Measurements from ENCODE around the gene FNDC11.

FNDC11 gene

DNA sequence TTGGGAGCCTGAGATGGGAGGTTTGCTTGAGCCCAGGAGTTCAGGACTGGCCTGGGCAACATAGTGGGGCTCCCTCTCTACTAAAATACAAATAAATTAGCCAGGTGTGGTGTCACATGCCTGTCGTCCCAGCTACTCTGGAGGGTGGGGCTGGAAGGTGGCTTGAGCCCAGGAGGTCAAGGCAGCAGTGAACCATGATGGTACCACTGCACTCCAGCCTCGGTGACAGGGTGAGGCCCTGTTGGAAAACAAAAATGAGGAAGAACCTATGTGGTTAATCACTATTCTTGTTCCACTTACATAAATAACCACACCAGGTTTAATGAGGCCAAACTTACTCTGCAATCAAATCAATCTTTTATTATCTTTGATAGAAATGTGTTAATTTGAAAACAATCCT lies 28.0 kb upstream of the FNDC11 start:
- no peak for DNase-seq

DNA sequence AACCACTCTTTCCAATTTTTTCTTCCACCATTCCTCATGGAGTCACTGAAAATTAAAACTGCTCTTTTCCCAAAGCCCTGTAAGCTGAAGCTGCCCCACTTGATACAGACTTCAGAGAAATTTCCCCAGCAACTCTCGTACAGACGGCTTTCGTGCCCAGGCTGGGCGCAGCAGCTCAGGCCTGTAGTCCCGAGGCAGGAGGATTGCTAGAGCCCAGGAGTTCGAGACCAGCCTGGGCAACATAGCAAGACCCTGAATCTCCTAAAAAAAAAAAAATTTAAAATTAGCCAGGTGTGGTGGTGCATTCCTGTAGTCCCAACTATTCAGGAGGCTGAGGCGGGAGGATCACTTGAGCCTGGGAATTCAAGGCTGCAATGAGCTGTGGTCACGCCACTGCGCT lies 26.8 kb upstream of the FNDC11 start:
- DNase-seq = no peak

DNA sequence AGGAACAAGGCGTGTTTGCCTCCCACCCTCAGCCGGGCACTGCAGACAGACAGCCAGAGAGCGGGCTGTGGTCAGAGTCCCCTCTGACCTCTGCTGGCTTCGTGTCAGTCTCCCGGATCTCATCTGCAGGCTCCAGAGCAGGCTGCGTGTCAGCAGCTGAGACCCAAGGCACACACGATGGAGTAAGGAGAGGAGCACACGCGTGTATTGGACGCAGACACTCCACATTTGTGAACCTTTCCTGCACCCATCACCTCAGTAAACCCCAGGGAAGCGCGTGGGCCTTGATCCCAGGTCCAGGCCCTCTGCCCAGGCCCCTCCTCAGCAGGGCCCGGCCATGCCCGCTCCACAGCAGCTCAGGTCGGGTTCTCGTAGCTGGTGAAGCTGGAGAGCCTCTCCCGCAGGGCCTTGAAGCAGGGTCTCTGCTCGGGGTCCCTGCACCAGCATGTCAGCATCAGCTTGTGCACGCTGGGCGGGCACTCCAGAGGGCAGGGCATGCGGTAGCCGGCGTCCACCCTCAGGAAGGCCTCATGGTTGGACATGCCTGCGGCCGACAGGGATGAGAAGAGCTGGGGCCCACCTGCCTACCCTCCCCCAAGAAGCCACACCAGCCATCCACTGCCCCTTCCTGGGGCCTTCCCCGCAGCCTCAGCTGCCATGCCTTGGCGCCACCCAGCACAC lies 24.6 kb upstream of the FNDC11 start:
- DNase-seq = no peak

DNA sequence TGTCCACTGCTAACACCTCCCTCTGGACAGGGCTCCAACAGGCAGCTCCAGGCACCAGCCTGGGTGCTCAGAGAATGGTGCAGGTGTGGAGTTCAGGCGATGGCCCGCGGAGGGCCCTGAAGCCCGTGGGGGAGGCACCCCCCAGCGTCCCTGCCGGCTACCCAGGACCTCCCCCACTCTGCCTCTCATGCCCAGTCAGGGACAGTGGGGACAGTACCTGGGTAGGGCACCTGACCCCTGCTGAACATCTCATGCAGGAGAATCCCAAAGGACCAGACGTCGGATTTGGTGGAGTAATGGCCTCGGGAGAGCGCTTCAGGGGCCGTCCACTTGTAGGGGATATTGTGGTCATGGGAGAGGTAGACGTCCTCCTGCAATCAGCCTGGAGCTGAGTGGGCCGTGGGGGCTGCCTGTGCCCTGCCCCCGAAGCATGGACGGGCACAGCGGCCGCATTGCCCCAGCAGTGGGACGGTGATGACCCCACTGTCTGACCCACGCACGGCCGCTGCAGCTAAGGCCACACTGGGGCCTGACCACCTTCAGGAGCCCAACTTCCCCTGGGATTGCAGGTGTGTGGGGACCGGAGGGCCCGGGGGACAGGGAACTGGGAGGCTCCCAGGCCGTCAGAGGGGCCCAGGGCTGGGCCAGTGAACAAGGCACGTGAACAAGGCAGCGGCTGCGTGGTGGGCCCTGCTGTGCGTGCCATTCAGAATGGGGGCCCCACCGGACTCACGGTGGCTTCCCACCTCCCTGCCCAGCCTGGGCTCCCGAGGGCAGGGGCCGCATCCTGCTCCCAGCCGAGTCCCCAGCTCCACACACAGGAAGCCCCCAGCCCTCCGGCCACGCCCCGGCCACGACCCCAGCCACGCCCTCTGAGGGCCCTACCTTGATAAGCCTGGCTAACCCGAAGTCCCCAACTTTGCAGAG lies 23.8 kb upstream of the FNDC11 start:
- no peak for DNase-seq

DNA sequence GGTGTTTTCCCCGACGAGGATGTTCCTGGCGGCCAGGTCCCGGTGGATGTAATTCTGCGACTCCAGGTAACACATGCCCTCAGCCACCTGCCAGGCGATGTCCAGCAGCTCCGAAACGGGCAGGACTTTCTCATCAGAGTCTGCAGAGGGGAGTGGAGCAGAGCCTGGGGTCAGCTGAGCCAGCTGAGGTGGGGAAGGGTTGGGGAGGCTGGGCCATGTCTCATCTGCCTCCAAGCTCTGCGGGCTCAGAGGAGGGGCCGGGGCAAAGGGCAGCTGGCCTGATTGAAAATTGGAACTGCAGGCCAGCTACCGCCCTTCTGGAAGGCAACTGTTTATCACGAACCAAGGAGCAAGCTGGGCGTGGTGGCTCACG lies 23.2 kb upstream of the FNDC11 start:
- DNase-seq = no peak

GRCh38 chr20:63531686-63532448 lies 22.1 kb upstream of the FNDC11 start:
- no peak for DNase-seq

DNA sequence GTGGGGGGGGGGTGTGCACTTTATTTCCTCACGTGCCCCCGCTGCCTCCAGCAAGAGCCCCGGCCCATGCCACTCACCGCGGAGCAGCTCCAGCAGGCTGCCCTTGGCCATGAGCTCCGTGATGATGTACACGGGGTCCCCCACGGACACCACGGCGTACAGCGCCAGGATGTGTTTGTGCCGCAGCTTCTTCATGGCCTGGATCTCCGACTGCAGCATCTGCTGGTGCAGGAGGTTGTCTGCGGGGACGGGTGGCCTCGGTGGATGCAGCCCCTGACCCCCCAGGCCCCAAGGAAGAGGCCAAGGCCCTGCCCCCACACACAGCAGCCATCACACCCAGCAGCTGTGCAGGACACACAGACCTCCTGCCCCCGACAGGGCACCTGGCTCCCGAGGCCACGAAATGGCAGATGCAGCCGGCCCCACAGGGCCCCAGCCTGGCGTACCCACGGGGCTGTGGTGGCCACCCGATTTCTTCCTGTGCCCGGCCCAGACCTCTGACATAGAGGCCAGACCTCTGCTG lies 21.4 kb upstream of the FNDC11 start:
- DNase-seq = no peak

DNA sequence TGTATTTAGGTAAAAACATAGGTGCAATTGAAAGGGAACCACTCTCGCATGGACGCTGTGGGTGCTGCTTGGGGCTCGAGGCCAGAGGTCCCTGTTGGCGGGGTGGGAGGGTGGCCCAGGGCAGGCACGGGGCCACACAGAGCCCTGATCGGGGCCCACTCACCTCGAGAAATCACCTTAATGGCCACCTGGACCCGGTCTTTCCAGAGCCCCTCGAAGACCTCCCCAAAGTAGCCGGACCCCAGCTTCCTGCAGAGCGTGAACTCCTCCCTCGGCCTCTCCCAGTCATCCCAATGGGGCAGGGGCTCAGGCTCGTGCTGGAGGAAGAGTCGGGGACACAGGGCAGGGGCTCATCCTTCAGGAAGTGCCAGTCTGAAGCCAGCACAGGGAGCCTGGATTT lies 20.6 kb upstream of the FNDC11 start:
- no peak for DNase-seq

DNA sequence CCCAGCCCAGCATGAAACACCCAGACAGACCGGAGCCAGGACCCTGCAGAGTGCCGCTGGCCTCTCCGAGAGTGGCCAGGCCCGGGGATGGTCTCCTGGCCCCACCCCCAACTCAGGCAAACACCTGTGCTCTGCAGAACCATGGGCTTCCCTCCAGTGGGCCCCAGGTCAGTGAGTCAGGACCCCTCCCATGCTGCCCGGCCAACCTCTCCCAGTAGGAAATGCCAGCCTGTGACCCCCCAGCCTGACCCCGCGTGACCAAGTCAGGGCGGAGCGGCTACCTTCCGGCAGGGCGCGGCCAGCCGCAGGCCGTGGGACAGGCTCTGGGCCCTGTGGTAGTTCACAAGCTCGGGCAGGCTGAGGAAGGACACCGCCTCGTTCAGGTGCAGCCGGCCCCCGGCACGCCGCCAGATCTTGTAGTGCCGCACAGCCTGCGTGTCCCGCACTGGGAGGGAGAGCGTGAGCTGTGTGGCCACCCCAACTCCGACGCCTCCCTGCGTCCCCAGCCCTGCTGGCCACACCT lies 20.0 kb upstream of the FNDC11 start:
- DNase-seq = no peak

DNA sequence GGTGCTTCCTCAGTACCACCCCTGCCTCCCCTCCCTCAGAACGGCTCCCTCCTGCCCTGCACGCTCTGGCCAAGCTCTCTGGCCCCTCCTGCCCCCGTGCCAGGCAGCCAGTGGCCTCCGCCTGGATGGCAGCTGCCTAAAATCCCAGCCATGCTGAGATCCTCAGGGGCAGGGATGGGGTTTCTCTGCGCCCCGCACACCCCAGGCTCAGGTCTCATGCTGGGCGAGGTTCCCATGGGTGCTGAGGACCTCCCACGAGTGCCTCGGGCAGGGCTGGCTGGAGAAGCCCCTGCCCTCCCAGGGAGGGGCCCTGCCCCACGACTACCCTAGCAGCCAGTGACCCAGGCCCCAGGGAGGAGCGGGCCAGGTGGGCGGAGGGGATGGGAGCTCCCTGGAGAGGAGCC lies 19.5 kb upstream of the FNDC11 start:
- DNase-seq = no peak

DNA sequence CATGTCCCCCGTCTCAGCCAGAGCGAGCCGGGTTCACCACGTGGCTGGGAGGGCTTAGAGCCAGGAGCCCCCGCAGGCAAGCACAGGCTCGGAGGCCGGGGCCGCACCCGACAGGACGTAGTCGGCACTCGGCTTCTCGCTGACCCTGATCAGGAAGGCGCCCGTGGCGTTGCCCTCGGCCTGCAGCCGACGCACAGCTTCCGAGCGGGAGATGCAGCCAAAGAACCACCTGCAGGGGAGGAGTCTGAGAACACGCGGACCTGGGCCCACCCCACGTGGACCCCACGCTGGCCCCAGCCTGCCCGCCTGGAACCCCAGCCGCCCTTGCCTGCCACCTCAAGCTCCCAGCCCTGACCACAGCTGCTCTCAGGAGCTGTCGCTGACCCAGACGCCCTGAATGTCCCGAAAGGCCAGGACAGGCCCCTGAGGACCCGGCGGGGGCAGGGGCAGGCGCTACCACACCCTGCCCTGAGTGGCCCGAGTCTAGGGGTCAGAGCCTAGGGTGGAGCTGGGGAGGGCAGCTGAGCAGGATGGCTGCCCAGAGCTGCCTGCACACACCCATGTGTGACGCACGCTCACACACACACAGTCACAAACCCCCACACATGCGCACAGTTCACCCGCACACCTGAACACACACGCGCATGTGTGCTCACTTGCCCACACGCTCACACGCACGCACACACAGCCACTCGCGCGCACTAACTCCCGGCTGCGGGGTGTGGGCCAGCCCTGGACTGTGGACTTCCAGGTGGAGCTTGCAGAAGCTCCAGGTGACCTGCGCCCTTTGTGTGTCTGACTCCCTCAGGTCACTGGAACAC lies 18.9 kb upstream of the FNDC11 start:
- DNase-seq = no peak

DNA sequence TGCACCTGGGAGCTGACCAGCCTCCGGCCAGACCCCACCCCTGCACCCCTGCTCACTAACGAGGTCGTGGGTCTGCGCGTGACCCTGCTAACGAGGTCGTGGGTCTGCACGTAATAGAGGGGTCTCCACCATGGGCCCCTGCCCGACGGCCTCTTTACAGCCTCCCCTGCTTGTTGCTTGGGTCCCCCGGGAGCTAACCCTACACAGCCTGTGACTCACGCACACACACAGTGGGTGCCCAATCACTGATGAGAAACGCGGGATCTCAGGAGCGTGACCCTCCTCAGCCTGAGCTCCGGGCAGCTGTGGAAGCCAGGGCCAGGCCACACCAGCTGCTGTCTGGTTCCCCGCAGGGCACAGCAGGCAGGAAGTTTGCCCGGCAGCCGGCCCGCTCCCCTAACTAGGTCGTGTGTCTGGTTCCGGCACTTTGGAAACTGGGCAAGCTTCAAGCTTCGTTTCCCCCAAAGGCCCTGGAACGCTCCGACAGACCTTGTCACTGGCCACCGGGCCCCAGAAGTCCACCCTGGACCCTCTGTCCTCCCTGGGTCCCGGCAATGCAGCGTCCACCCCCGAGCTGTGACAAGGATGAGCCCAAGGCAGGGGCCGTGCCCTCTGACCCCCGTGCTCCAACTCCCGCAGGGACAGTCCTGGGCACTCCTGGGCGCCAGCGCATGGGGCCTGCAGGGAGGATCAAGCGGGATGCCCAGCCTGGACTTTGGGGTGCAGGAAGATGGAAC lies 17.6 kb upstream of the FNDC11 start:
- DNase-seq = no peak

- DNase-seq = no peak
These were observed 16.9 kb upstream of the FNDC11 start, which contains the start of gene PTK6 for GRCh38 chr20:63536997-63537524. Gene PTK6, minus strand, starts transcription at chr20:63537376. Its CDS starts 62 bp downstream, at chr20:63537314.

- DNase-seq = peak; percentile 67
These were observed 16.3 kb upstream of the FNDC11 start for GRCh38 chr20:63537525-63538203.

DNA sequence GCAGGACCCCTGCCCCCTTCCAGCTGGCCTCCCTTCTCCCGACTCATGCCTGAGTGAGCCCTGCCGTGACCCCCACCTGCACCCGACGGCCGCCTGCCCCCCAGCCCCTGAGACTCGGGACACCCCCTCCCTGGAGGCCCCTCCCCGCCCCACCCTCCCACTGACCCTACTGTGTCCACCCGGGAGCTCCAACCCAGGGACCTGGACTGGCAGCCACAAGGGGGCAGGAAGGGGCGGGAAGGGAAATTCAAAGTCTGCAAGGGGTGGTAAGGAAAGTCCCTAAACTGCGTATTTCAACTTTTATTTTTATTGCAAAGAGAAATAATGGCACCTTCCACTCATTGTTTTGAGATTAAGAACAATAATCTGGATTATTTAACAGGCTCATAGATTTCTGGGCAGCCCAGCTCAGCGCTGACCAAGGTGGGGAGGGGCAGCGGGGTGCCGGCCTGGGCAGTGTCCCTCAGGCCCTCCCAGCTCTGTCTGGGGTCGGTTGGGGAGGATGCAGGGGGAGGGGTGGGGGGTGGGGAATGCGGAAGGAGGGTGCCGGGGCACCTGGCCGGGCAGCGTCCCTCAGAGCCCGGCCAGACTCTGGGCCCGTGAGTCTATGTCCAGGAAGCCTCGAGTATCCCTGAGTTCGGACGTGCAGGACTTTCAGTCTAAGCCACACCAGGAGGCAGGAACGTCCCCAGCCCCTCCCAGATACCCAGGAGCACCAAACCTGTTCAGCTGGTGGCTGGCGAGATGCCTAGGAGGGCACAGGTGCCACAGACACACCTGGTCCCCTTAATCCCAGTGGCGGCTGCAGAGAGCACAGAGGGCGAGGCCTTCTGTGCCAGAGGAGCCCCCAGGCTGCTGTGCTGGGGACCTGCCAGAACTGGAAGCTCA lies 15.5 kb upstream of the FNDC11 start:
- DNase-seq = peak; percentile 92

GRCh38 chr20:63539092-63539430 lies 14.9 kb upstream of the FNDC11 start:
- DNase-seq = no peak

- no peak for DNase-seq
These were observed 14.3 kb upstream of the FNDC11 start for GRCh38 chr20:63539441-63540370.
